OCI-LY3 (cell line): ENCODE results near the gene HSCB.

Source experiments
- EZH2phosphoT487 ChIP-seq: fragments of 200-600 bp; shearing (Covaris generic); IDR thresholded peaks from 2 replicates; pipeline ENCODE4 v1.6.1; 2018; ENCODE audit warnings: antibody characterized with exemption, mixed run types, low read depth
- TF ChIP-seq, protein P1 (sequence below): fragments of 200-600, 300-600 bp; sonication (generic); IDR thresholded peaks from 2 replicates; pipeline ENCODE4 v1.5.1; 2014; ENCODE audit warnings: antibody characterized with exemption, low read length, low read depth

DNA sequence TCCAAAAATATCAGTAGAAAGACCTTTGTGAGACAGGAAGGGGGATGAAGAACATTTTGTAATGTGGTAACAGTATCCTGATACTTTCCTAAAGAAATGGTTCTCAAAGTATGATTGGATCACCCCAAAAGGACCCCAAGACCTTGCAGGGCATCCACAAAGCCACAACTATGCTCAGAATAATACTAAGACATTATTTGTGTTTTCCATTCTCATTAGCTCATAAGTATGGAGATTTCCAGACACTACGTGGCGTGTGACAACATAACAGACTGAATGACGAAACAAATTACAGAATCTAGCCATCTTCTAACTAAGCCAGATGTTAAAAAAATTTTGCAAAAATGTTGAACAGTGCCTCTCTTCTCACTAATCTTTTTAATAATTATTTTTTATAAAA, 25.2 kb upstream of the HSCB start:
- TF ChIP-seq, protein P1, sequence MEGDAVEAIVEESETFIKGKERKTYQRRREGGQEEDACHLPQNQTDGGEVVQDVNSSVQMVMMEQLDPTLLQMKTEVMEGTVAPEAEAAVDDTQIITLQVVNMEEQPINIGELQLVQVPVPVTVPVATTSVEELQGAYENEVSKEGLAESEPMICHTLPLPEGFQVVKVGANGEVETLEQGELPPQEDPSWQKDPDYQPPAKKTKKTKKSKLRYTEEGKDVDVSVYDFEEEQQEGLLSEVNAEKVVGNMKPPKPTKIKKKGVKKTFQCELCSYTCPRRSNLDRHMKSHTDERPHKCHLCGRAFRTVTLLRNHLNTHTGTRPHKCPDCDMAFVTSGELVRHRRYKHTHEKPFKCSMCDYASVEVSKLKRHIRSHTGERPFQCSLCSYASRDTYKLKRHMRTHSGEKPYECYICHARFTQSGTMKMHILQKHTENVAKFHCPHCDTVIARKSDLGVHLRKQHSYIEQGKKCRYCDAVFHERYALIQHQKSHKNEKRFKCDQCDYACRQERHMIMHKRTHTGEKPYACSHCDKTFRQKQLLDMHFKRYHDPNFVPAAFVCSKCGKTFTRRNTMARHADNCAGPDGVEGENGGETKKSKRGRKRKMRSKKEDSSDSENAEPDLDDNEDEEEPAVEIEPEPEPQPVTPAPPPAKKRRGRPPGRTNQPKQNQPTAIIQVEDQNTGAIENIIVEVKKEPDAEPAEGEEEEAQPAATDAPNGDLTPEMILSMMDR: no peak
- TF ChIP-seq EZH2phosphoT487: no peak
